Neural cell (in vitro differentiated cells): Measurements from ENCODE around the gene SPARC. TPM values are rescaled to one million over a fixed set of nuclear protein-coding genes. Genes with fewer than 3 reads are reported as not detected.
A peak's percentile ranks its signal among the peaks of the same experiment; 100 is the strongest.

Experiments used
- H2AFZ ChIP-seq: fragments of 200-600, 300-800 bp; sonication (generic), shearing (Covaris generic); 2 replicates; pipeline ENCODE4 v1.6.0; 2014; ENCODE audit warnings: low read depth, mild to moderate bottlenecking, antibody characterized with exemption, low read length, moderate library complexity
- H3F3A ChIP-seq: fragments of 200-600 bp; shearing (Covaris generic); 2 replicates; pipeline ENCODE4 v1.6.1; 2016; ENCODE audit warnings: mild to moderate bottlenecking, moderate library complexity, mixed read lengths, antibody characterized with exemption, low read length; ENCODE audit not compliant: insufficient read depth, poor library complexity, severe bottlenecking
- H3K27ac ChIP-seq: fragments of 200-600, 300-800 bp; sonication (generic), shearing (Covaris generic); 2 replicates; pipeline ENCODE4 v1.5.1; 2014; ENCODE audit warnings: mild to moderate bottlenecking, low read length, moderate library complexity
- H3K27me3 ChIP-seq: fragments of 300-800, 200-600 bp; sonication (generic), shearing (Covaris generic); 2 replicates; pipeline ENCODE4 v1.6.0; 2014; ENCODE audit warnings: mild to moderate bottlenecking, low read depth, low read length, moderate library complexity; ENCODE audit not compliant: insufficient read depth
- H3K36me3 ChIP-seq: fragments of 300-800, 200-600 bp; sonication (generic), shearing (Covaris generic); 2 replicates; pipeline ENCODE4 v1.5.1; 2014; ENCODE audit warnings: mild to moderate bottlenecking, antibody characterized with exemption, low read length, moderate library complexity; ENCODE audit not compliant: insufficient read depth
- H3K4me2 ChIP-seq: fragments of 300-800, 200-600 bp; sonication (generic), shearing (Covaris generic); 2 replicates; pipeline ENCODE4 v1.6.0; 2014; ENCODE audit warnings: mild to moderate bottlenecking, low read length
- H3K4me3 ChIP-seq: fragments of 300-800, 200-600 bp; sonication (generic), shearing (Covaris generic); 2 replicates; pipeline ENCODE4 v1.5.1; 2014; ENCODE audit warnings: mild to moderate bottlenecking, low read length, moderate library complexity
- H3K79me2 ChIP-seq: fragments of 200-600 bp; shearing (Covaris generic); replicated peaks from 2 replicates; pipeline ENCODE4 v1.6.0; 2014; ENCODE audit warnings: mild to moderate bottlenecking, low read length, moderate library complexity; ENCODE audit not compliant: insufficient read depth
- H3K9ac ChIP-seq: fragments of 300-800, 200-600 bp; sonication (generic), shearing (Covaris generic); 2 replicates; pipeline ENCODE4 v1.6.1; 2016; ENCODE audit warnings: mild to moderate bottlenecking, low read length, mixed read lengths
- H3K9me2 ChIP-seq: fragments of 200-600 bp; shearing (Covaris generic); 2 replicates; pipeline ENCODE4 v1.6.1; 2016; ENCODE audit warnings: mild to moderate bottlenecking, low read length, mixed read lengths; ENCODE audit not compliant: insufficient read depth
- H3K9me3 ChIP-seq: fragments of 200-600, 300-800 bp; sonication (generic), shearing (Covaris generic); 2 replicates; pipeline ENCODE4 v1.6.1; 2016; ENCODE audit warnings: mild to moderate bottlenecking, mixed run types, low read length, moderate library complexity, mixed read lengths
- H4K20me1 ChIP-seq: fragments of 200-600 bp; shearing (Covaris generic); 2 replicates; pipeline ENCODE4 v1.6.1; 2016; ENCODE audit warnings: mild to moderate bottlenecking, mixed run types; ENCODE audit not compliant: insufficient read depth
- EP300 ChIP-seq: fragments of 450-650 bp; conservative IDR thresholded peaks from 2 replicates; pipeline ENCODE4 v1.6.1; 2014; ENCODE audit warnings: antibody characterized with exemption, mild to moderate bottlenecking, moderate library complexity; ENCODE audit not compliant: poor library complexity, severe bottlenecking
- EZH2 ChIP-seq: fragments of 200-600, 300-800 bp; shearing (Covaris generic), sonication (generic); IDR thresholded peaks from 2 replicates; pipeline ENCODE4 v1.6.1; 2014; ENCODE audit warnings: antibody characterized with exemption, low read length, borderline replicate concordance, mild to moderate bottlenecking; ENCODE audit not compliant: insufficient read depth, poor library complexity, severe bottlenecking
- MXI1 ChIP-seq: fragments of 450-650 bp; conservative IDR thresholded peaks from 2 replicates; pipeline ENCODE4 v1.6.1; 2014; ENCODE audit warnings: antibody characterized with exemption, mild to moderate bottlenecking; ENCODE audit not compliant: poor library complexity, severe bottlenecking
- POLR2AphosphoS5 ChIP-seq: IDR thresholded peaks from 2 replicates; pipeline ENCODE4 v1.6.1; 2012
- RAD21 ChIP-seq: fragments of 450-650 bp; conservative IDR thresholded peaks from 2 replicates; pipeline ENCODE4 v1.6.1; 2014; ENCODE audit warnings: antibody characterized with exemption, mild to moderate bottlenecking, moderate library complexity
- SMC3 ChIP-seq: fragments of 450-650 bp; conservative IDR thresholded peaks from 2 replicates; pipeline ENCODE4 v1.6.1; 2014; ENCODE audit warnings: antibody characterized with exemption, mild to moderate bottlenecking, moderate library complexity; ENCODE audit not compliant: poor library complexity
- TAF1 ChIP-seq: IDR thresholded peaks from 2 replicates; pipeline ENCODE4 v1.6.1; 2012; ENCODE audit warnings: low read depth
- polyA plus RNA-seq: library from polyadenylated mRNA; depleted of rRNA; stranded (reverse); fragments of >200 nt; gene quantifications from 2 replicates; pipeline ENCODE4 v1.2.3, GENCODE V29; 2014
- TF ChIP-seq, protein P1 (sequence below): IDR thresholded peaks from 2 replicates; pipeline ENCODE4 v1.6.1; 2012; ENCODE audit warnings: borderline replicate concordance
- TF ChIP-seq, protein P2 (sequence below): fragments of 450-650 bp; IDR thresholded peaks from 2 replicates; pipeline ENCODE4 v1.5.1; 2014; ENCODE audit warnings: antibody characterized with exemption, mild to moderate bottlenecking, moderate library complexity; ENCODE audit not compliant: poor library complexity, severe bottlenecking

SPARC gene
- polyA plus RNA-seq, 1 donor from 2014 or later, result 15.3 TPM

DNA sequence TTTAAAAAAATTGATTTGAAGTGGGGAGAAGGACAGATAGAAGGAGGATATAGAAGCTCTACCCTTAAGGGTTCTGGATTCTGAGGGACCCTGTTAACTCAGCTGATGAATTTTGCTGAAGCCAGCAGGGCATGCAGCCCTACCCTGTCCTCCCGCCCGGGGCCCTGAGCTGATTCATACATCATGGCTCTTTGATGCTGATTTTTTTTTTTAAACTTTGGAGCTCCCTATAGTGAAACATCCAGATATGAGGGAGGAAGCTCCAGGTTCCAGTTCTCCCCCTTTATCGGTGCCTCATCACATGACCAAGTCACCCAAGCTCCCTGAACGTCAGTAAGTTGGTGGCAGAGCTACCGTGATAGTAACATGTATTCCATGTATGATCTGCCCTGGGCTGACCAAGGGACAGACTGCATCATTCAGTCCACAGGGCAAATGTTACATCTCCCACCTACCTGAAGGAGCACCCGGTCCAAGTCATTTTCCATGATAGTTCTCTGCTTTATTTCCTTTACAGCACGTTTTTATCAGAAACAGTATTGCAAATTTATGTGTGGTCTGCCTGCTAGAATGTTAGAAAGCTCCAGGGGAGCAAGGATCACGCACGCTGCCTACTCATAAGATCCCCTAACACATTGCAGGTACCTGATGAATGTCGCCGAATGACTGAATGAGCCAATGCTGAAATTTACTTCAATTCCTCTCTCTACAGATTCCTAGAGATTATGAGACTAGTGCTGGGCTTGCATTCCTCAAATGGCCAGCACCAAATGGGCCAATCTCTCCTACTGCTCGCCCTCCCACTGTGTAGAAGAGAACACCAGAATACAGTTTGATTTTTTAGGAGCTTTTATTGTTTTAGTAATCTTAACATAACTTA lies 25.9 kb downstream of the SPARC start:
- Histone ChIP-seq H3K27me3 (no peaks in the 10 kb centered on the region), H3K27ac (no peak overlapping the region), H4K20me1 (no peaks in the 10 kb centered on the region), H2AFZ (no peak overlapping the region), H3K9ac (no peak overlapping the region), H3K4me3 (no peak overlapping the region), H3K4me2 (no peak overlapping the region), H3K36me3 (no peaks in the 10 kb centered on the region), H3K79me2 (no peaks in the 10 kb centered on the region), H3K9me3 (no peaks in the 10 kb centered on the region), H3K9me2 (no peaks in the 10 kb centered on the region), H3F3A (no peaks in the 10 kb centered on the region)
- TF ChIP-seq POLR2AphosphoS5 (no peak), RAD21 (no peak), TAF1 (no peak)

DNA sequence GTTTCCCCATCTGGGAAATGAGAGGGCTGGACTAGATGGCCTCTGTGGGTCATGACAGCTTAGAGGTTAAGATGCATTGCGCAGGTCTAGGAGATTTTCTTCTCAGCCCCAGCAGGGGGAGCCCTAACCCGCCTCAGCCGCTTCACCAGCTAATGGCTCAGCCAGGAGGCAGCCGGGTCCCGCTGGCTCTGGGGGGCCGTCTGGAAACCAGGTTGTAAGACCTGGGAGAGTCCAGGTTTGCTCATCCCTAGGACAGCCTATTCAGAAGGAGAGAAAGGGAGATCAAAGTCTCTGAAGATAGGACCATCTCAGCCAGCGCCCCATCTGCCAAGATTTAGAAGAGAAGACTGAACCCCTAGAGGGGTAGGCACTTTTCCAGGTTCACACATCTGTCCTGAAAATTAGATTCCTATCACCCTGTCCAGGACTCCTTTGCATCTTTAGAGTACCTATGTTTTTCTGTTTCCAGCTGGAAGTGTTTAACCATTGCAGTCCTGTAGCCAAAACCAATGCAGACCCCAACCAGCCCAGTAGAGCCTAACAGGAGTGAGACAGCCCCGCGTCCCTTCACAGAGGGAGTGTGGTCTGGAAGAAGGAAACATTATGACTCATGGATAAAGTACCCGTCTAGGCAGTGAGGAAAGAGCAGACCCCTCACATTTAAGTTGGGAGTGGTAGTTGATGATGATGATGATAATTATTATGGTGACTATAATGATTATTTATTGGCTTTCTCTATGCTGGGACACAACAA lies 27.5 kb downstream of the SPARC start:
- Histone ChIP-seq H3K4me2 (no peak overlapping the region), H3K27ac (no peak overlapping the region), H3K4me3 (no peak overlapping the region)

More for the DNA sequence above, 27.5 kb downstream of the SPARC start:
- Histone ChIP-seq H3F3A (no peaks in the 10 kb centered on the region), H3K79me2 (no peaks in the 10 kb centered on the region), H2AFZ (no peak overlapping the region), H3K9ac (no peak overlapping the region), H3K9me3 (no peaks in the 10 kb centered on the region), H4K20me1 (no peaks in the 10 kb centered on the region), H3K27me3 (no peaks in the 10 kb centered on the region), H3K9me2 (no peaks in the 10 kb centered on the region), H3K36me3 (no peaks in the 10 kb centered on the region)
- TF ChIP-seq, protein P1, sequence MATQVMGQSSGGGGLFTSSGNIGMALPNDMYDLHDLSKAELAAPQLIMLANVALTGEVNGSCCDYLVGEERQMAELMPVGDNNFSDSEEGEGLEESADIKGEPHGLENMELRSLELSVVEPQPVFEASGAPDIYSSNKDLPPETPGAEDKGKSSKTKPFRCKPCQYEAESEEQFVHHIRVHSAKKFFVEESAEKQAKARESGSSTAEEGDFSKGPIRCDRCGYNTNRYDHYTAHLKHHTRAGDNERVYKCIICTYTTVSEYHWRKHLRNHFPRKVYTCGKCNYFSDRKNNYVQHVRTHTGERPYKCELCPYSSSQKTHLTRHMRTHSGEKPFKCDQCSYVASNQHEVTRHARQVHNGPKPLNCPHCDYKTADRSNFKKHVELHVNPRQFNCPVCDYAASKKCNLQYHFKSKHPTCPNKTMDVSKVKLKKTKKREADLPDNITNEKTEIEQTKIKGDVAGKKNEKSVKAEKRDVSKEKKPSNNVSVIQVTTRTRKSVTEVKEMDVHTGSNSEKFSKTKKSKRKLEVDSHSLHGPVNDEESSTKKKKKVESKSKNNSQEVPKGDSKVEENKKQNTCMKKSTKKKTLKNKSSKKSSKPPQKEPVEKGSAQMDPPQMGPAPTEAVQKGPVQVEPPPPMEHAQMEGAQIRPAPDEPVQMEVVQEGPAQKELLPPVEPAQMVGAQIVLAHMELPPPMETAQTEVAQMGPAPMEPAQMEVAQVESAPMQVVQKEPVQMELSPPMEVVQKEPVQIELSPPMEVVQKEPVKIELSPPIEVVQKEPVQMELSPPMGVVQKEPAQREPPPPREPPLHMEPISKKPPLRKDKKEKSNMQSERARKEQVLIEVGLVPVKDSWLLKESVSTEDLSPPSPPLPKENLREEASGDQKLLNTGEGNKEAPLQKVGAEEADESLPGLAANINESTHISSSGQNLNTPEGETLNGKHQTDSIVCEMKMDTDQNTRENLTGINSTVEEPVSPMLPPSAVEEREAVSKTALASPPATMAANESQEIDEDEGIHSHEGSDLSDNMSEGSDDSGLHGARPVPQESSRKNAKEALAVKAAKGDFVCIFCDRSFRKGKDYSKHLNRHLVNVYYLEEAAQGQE, result no peak
- TF ChIP-seq RAD21 (peak; percentile 87), MXI1 (no peak), TAF1 (no peak), EP300 (no peak), POLR2AphosphoS5 (no peak), SMC3 (peak; percentile 94), EZH2 (no peak)
- TF ChIP-seq, protein P2, sequence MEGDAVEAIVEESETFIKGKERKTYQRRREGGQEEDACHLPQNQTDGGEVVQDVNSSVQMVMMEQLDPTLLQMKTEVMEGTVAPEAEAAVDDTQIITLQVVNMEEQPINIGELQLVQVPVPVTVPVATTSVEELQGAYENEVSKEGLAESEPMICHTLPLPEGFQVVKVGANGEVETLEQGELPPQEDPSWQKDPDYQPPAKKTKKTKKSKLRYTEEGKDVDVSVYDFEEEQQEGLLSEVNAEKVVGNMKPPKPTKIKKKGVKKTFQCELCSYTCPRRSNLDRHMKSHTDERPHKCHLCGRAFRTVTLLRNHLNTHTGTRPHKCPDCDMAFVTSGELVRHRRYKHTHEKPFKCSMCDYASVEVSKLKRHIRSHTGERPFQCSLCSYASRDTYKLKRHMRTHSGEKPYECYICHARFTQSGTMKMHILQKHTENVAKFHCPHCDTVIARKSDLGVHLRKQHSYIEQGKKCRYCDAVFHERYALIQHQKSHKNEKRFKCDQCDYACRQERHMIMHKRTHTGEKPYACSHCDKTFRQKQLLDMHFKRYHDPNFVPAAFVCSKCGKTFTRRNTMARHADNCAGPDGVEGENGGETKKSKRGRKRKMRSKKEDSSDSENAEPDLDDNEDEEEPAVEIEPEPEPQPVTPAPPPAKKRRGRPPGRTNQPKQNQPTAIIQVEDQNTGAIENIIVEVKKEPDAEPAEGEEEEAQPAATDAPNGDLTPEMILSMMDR, result peak; percentile 90
